Activated gamma-delta T cell treated with anti-CD3 and anti-CD28 coated beads, Interleukin-2, amount 50 U/mL, for 16 hours (primary cell): ENCODE results near the gene CCT8L2.
"Not testable (repeated sequence)": the region's sequence is repeated elsewhere in the genome, so short reads cannot be mapped to it uniquely, and the experiment has no call there.

Experiments used
- DNase-seq: peaks from one replicate; pipeline ENCODE4 v3.0.0-alpha.2; 2020; ENCODE audit warnings: low read depth

CCT8L2 gene

DNA sequence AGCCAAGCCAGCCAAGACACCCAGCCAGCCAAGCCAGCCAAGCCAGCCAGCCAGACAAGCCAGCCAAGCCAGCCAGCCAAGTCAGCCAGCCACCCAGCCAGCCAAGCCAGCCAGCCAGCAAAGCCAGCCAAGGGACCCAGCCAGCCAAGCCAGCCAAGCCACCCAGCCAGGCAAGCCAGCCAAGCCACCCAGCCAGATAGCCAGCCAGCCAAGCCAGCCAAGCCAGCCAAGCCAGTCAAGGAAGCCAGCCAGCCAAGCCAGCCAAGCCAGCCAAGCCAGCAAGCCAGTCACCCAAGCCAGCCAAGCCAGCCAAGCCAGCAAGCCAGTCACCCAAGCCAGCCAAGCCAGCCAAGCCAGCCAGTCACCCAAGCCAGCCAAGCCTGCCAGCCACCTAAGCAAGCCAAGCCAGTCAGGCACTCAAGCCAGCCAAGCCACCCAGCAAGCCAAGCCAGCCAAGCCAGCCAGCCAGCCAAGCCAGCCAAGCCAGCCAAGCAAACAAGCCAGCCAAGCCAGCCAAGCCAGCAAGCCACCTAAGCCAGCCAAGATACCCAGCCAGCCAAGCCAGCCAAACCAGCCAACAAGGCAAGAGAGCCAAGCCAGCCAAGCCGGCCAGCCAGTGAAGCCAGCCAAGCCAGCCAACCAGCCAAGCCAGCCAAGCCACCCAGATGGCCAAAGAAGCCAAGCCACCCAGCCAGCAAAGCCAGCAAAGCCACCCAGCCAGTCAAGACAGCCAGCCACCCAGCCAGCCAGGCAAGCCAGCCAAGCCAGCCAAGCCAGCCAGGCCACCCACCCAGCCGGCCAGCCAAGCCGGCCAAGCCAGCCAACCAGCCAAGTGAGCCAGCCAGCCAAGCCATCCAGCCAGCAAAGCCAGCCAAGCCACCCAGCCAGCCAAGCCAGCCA, 33.3 kb downstream of the CCT8L2 start:
- DNase-seq: no peak

DNA sequence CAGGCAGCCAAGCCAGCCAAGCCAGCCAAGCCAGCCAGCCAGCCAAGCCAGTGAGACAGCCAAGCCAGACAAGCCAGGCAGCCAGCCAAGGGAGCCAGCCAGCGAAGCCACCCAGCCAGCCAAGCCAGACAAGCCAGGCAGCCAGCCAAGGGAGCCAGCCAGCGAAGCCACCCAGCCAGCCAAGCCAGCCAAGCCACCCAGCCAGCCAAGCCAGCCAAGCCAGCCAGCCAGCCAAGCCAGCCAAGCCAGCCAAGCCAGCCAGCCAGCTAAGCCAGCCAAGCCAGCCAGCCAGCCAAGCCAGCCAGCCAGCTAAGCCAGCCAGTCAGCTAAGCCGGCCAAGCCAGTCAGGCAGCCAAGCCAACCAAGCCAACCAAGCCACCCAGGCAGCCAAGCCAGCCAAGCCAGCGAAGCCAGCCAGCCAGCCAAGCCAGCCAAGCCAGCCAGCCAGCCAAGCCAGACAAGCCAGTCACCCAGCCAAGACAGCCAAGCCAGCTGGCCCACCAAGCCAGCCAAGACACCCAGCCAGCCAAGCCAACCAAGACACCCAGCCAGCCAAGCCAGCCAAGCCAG, 34.1 kb downstream of the CCT8L2 start:
- DNase-seq: not testable (repeated sequence)

DNA sequence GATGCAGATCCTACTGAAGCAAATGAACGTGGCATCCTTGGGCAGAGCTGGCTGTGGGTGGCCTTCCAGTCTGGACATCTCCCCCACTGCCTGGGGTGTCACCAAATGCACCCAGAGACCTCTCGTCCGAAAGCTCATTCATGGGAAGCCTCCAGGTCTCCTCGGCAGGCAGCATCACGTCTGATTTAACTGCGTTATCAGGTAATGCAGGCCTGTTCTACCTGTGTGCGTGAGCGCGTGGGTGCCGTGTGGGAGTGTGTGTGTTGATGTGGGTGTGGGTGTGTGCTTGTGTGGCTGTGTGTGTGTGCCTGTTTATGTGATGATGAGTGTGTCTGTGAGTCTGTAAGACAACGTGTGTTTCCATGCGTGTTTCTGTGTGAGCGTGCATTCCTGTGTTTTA, 35.1 kb downstream of the CCT8L2 start:
- DNase-seq: not testable (repeated sequence)

DNA sequence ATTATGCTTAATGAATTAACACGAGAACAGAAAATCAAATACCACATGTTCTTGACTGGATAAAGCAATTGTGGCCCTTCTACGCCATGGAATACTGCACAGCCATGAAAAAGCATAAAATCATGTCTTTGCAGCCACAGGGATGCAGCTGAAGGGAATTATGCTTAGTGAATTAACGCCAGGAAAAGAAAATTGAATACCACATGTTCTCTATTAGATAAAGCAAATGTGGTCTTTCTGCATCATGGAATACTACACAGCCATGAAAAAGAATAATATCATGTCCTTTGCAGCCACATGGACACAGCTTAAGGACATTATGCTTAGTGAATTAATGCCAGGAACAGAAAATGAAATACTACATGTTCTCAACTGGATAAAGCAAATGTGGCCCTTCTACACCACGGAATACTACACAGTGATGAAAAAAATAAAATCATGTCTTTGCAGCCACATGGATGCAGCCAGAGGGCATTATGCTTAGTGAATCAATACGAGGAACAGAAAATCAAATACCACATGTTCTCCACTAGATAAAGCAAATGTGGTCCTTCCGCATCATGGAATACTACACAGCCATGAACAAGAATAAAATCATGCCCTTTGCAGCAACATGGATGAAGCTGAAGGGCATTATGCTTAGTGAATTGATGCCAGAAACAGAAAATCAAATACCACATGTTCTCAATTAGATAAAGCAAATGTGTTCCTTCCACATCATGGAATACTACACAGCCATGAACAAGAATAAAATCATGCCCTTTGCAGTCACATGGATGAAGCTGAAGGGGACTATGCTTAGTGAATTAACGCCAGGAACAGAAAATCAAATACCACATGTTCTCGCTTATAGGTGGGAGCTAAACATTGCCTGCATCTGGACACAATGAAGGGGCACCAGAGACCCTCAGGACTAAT, 37.3 kb downstream of the CCT8L2 start:
- DNase-seq: not testable (repeated sequence)

DNA sequence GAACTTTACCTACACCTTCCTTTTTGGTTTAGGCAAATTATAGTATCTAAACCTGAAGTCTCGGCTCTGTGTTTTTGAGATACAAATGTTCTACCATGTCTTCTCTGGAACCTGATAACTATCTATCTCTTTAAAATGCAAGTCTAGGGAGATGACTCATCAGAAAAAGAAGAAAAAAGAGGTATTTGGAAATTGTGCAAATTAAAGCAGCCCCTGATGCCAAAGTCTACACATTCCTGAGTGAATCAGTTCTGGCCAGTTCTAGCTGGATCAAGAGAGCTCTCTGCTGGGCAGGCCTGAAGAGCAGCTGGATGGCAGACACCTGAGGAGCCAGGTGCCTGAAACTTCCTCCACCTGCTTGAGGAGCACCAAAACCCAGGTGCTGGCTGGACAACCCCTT, 49.3 kb downstream of the CCT8L2 start:
- DNase-seq: not testable (repeated sequence)
